8988T (cell line): Measurements from ENCODE around the gene SPOCK2.
"Not testable (repeated sequence)": the region's sequence is repeated elsewhere in the genome, so short reads cannot be mapped to it uniquely, and the experiment has no call there.

ENCODE experiments used
- DNase-seq: peaks from one replicate; pipeline ENCODE4 v3.0.0; 2011

Gene SPOCK2

DNA sequence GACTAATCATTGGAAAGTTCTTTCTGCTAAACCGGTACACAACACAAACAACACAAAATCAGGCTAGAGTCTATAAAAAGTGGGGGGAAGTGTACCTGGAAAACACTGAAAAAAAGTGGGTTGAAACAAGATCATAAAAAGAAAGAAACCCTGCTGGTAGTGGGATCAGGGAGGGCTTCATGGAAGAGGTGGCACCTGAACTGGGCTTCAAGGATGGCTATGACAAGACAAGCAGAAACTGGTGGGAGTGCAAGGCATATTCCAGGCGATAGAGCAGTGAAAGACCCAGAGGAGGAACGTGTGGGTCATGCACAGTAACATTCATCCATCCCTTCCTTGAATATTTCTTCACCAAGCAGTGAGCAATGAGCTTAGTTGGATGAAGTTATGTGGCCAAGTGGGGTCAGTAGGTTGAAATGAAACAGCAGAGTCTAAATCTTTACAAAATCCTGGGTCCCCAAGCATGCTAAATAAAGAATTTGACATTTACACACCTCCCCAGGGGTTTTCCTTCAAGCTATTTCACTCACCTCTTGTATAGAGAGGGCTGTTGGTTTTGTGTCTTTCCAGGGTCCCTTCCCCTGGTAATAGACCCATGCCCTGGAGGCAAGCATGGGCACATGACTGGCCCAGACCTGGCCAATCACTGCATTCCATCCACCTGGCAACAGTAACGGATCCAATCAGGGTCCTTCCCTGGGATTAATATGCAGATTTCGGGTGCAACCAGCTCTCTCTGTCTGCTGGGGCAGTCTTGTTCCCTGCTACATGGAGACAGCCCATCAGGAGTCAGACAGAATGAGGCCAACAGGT, 38.2 kb downstream of the SPOCK2 start:
- no peak for DNase-seq

DNA sequence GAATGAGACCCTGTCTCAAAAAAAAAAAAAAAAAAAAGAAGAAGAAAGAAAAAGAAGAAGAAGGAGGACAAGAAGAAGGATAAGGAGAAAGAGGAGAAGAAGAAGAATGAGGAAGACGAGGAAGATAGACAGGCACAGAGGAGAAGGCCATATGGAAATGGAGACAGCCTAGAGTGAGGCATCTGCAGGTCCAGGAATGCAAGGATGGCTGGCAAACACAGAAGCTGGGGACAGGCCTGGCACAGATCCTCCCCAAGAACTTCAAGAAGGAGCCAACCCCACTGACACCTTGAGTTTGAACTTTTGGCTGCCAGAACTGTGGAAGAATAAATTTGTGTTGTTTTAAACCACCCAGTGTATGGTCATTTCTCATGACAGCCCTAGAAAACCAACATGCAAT, 38.9 kb downstream of the SPOCK2 start:
- no peak for DNase-seq

DNA sequence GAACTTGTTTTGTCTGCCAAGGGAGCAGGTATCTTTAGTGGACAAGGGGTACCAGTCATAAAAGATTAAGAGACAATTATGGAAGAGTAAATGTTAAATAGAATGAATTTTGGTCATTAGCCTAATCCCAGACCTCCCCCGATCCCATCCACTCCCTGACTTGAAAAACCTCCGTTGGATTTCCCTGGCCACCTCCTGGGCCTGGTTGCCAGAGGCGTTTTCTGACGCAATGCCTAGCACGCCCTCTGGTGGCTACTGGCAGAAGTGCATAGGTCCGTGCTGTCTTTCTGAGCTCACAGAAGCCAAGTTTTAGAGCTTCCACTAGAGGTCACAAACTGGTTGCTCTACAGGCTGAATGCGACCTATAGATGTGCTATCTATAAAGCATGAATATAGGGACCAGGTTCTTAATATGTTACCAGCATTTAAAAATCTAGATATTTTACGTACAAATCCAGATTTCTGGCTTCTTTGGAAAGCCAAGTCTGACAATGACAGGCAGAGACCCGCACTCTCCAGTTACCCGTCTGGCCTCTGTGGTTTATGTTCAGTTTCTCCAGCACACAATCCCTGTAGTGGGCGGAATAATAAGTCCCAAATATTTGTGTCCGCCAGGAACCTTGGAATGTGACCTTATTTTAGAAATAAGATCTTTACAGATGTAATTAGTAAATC, 39.8 kb downstream of the SPOCK2 start:
- DNase-seq: peak; percentile 89

DNA sequence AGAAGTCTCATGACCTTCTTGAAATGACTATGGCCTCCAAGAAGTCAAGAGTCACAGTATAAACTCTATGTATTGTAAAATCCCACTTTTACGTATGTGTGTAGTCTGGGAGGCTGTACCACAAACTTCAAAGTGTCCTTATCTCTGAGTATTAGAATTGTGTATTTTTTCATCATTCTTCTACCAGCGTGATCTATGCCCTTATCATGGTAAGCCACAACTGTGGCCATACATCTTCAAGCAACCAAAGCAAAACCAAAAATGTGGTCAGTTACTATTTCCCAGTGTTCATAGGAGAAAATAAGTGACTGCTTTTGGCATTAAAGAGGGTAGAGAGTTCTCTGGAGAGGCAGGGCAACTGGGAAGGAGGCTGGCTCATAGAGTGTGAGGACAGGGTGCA, 42.8 kb downstream of the SPOCK2 start:
- DNase-seq: no peak

DNA sequence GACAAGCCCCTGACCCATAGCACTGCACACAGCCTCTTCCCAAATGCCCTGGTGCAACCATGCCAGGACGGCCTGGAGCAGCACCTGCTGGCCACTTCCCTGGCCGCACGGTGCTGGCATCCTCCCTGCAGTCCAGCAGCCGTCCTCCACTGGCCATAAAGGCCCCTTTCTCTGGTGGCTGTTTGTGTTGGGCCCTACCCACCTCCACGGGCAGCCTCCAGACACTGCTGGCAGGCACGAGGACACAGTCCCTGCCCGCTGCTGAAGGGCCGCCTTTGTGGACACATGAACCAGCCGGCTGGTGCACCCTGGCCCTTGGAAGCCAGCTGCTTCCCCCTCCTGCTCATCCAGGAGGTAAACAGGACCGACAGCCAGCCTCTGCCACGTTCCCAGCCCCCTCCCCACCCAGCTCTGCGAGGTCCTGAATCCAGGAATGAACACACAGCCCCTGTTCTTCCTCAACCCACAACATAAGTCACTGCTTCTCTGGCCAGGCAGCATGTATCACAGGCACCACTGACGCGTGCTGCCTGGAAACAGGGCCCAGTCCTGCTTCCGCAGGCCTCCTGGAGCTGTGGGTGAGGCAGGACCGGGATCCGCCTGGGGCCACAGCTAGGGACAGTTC, 43.8 kb downstream of the SPOCK2 start:
- no peak for DNase-seq

DNA sequence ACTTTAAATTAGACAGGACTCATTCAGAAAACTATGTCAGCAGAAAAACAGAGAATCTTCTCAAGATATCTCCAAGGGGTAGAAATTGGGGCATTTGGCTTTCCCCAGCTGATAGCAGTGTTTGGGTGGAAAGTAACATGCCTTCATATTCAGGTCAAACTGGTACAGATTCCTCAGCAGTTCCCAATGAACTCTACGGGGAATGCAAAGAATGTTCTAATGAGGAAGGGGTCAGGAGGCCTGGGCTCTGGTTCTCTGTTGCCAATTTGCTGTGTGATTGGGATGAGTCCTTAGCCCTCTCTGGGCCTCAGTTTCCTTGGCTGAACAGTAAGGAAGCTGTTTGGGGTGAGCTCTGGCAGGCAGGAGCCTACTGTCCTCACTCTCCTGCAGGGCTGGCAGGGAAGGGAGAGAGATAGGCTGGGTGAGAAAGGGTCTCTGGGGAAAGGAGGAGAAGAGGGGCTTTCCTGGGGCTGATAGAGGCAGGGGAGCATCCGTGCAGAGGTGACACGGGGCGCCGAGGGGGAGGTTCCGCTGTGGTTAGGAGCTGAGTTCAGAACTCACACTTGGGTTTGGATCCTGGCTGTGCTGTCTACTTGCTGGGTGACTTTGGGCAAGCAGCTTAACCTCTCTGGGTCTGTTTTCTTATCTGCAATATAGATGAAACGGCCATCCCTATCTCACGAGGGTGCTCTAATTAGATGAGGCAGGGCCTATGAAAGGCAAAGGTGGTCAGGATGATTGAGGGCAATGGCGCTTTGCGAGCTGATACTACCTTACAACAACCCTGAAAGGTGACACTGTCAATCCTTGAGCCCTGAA, 45.1 kb downstream of the SPOCK2 start:
- no peak for DNase-seq

DNA sequence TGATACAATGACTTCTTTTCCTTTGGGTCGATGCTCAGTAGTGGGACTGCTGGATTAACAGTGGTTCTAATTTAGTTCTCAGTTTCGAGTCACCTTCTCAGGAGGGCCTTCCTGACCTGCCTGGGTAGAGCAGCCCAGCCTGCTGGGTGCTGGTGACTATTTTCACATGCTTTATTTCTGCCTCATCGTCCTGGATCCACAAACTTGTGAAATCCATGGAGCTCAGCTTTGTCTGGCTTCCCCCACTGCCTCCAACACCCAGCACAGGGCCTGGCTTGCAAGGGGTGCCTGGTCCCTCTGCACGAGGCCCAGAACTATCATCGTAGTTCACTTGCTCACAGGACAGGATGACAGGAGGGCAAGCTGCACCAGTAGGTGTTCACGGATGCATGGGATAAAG, 46.9 kb downstream of the SPOCK2 start:
- DNase-seq: no peak

DNA sequence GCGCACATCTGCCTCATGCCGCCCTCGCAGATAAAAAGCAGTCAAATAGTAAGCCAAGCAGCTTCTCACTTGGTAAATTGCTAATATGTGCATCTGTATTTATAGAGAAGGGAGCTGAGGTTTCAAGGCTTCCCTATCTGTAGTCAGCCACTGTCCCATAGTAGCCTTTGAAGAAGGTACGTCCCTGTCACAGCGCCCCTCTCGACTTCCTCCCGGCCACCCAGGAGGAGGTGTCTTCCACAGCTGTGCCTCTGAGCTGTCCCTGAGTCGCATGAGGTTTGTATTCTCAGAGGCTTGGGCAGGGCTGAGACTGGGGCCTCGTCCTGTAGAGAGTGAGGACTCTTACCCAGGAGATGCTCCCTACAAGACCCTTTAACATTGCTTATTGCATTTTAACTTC, 49.0 kb downstream of the SPOCK2 start:
- no peak for DNase-seq

DNA sequence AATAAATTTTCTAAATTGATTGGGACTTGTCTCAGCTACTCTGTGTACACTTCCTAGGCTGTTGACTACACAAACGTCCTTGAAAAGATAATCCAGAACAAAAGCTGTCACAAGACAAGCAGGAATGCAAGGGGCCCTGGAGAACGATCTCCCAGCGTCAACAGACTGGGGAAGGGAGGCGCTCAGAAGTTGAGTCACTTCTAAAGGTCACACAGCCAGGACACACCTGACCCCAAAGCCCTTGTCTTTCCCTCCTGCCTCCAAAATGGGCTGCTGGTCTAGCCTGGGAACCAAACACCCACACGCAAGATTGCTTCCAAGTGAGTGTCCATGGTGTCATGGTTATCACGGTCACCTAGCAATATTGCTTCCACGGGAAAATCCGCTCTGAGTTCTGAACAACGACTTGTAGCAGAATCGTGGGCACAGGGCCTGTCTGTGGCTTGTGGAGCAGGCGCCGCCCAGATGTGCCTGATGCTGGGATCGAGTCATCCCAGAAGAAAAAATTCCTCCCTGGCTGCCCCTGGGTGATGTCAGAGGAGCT, 49.8 kb downstream of the SPOCK2 start:
- no peak for DNase-seq

DNA sequence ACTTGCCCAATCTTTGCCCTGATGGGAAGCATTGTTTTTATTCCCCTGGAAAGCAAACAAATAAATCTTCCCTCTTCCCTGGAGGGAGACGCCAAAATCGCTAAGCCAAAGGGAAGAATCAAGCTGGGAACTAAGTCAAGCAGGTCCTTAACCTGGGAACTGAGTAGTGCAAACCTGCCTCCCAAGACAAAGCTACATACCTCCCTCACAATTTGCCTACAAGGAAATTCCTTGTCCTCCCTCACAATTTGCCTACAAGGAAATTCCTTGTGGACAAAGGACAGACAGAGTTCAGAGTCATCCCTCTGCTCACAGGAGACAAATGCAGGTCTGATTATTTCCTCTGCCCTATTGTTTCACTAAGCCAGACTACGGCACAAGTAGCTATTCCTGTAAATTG, 50.5 kb downstream of the SPOCK2 start:
- no peak for DNase-seq

DNA sequence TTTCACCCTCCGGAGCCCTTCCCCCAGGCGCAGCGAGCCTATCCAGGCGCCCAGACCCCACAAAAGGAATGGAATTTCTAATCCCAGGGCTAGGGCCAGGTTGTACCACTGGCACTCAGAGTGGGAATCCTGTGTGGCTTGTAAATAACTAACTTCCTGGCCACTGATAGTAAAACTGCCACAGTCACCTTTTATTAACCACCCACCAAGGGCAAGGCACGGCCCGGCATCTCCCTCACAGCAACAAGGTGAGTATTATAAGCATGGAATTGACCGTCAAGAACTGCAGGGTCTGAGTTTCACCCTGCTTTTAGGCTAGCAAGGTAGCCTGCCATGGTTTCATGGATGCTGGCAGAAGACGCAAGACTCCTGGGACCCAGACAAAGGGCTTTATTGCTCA, 51.1 kb downstream of the SPOCK2 start:
- no peak for DNase-seq

DNA sequence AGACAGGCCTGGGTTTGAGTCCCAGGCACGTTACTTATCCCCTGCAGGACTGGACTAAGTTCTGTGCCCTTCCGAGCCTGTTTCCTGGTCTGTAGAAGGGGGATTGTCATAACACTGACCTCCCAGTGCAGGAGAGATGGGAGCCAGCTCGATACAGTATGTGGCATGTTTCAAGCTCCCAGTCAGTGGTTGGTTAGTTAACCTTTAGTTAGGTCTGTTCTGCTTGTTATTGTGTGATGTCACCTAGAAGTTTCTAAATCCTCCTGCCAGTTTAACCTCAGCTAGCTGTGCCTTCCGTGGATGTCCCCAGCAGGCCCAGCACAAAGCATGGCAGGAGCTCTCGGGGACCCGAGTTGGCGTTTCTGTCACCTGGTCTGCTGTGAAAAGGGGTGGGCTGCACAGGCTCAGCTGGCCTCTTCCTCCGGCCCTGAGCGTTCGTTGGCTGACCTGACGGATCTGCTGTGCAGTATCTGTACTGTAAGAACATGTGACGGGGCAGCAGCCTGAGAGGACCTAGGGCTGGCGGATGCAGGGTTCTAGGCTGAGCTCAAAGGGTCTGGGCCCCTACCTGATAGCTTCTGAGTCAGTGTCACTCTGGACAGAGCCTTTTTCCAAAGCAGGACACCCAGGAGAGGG, 53.0 kb downstream of the SPOCK2 start:
- DNase-seq: no peak

DNA sequence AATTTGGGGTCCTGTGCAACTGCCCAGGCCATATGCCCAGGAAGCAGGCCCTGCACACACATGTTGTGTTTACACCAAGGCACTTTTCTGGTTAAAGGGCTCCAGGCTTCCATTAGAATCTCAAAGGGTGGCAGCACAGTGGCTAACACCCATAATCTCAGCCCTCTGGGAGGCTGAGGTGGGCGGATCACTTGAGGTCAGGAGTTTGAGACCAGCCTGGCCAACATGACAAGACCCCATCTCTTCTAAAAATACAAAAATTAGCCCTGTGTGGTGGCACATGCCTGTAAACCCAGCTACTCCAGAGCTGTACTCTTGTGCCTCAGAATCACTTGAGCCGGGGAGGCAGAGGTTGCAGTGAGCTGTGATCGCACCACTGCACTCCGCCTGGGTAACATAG, 53.6 kb downstream of the SPOCK2 start:
- no peak for DNase-seq

DNA sequence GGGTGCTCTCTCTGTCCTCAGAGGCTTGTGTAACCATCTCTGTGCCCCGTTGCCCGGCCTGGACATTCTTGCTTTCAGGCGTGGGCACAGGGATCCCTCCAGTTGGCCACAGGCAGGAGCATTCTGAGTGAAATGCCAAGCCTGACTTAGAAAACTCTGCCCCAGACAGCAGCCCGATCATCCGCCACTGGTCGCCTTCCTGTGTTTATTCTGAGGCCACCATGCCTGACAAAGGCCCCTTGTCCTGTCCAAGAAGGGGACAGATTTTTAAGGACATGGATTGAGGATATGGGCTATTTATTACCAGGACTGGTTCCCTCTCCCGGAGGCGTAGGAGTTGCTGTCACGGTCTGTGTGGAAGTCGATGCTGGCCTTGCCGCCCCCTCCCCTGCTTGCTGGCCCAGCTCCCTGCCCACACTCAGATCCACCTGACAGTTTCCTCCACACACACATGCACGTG, 54.3 kb downstream of the SPOCK2 start:
- DNase-seq: no peak

DNA sequence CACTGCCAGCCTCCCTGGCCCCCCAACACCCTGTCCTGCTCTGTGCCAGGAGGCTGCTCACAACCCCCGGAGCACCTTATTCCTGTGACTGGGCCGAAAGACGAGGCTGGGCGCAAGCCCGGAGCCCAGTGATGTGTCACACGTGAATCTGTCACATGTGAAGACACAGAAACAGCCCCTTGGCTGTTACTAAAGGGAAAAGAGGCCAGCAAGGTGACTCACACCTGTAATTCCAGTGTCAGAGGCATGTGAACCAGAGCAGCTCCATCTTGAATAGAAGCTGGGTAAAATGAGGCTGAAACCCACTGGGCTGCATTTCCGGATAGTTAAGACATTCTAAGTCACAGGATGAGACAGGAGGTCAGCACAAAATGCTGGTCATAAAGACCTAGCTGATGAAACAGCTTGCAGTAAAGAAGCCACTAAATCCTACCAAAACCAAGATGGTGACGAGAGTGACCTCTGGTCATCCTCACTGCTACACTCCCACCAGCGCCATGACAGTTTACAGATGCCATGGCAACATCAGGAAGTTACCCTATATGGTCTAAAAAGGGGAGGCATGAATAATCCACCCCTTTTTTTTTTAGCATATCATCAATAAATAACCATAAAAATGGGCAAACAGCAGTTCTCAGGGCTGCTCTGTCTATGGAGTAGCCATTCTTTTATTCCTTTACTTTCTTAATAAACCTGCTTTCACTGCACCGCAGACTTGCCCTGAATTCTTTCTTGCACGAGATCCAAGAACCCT, 55.8 kb downstream of the SPOCK2 start:
- not testable (repeated sequence) for DNase-seq

DNA sequence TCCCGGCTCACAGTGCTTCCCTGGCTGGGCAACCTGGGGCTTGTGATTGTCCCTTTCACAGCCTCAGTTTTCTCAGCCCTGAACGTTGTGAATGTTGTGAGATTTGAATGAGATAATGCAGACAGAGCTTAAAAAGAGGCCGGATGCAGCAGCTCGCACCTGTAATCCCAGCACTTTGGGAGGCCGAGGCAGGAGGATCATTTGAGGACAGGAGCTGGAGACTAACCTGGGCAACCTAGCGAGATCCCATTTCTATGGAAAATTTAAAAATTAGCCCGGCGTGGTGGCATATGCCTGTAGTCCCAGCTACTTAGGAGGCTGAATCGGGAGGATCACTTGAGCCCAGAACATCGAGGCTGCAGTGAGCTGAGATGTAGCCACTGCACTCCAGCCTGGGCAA, 56.6 kb downstream of the SPOCK2 start:
- no peak for DNase-seq

DNA sequence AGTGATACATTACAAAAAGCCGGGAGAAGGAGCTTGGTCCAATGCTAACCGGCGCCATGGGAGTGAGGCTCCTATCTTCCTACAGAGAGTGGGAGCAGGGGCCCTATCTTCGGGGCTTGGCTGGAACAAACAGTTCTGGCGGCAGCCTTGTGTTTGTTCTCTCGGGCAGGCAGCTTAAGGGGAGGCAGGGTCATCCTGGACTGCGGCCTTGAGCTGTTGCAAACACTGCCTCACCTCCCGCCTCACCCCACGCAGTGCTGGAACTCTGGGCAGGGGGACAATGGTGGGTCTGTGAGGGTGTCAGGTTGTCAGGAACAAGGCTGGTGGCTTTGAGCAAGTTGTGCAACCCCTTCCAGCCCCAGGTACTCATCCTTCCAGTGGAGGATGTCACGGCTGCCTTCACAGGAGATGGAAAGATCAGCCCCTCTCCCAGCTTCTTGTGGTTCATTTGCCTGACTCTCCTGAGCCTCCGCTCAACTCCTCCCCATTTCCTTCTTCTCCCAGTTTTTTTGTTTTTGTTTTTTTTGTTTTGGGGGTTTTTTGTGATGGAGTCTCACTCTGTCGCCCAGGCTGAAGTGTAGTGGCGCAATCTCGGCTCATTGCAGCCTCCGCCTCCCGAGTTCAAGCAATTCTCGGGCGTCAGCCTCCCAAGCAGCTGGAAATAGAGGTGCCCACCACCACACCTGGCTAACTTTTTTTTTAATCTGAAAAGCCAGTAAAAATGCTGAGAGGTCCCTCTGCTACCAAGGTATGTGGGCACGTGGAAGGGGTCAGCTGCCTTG, 57.4 kb downstream of the SPOCK2 start:
- no peak for DNase-seq

DNA sequence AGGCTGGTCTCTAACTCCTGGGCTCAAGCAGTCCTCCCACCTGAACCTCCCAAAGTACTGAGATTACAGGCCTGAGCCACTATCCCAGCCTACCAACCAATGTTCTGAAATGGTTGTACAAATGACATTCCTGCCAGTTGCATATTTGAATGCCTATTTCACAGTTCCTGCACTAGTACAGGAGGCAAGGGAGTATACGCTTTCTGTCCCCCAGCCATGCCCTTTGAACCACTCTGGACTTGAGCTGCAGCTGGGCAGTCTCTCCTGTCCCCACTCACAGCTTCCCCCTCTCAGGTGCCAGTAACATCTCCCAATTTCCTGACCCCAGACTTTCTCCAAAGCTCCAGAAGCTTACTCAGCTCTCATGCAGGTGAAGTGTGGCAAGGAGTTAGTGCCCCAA, 58.9 kb downstream of the SPOCK2 start:
- no peak for DNase-seq

DNA sequence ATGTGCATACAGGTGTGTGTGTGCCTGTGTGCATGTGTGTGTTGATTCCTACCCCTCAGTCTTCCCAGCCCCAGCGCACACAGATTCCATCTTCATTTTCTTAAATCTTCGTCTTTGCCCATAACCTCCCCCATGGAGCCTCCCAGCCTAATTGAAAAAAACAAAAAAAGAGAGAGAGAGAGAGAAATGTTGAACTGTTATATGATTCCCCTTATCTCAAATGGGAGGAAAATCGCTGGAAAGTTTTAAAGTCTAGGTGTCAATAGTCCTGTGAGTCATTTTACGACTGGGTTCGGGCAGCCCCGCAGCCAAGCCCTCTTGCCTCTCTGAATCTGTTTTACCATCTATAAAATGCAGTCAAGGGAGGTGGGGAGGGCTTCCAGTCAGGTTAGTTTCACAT, 60.9 kb downstream of the SPOCK2 start:
- no peak for DNase-seq

DNA sequence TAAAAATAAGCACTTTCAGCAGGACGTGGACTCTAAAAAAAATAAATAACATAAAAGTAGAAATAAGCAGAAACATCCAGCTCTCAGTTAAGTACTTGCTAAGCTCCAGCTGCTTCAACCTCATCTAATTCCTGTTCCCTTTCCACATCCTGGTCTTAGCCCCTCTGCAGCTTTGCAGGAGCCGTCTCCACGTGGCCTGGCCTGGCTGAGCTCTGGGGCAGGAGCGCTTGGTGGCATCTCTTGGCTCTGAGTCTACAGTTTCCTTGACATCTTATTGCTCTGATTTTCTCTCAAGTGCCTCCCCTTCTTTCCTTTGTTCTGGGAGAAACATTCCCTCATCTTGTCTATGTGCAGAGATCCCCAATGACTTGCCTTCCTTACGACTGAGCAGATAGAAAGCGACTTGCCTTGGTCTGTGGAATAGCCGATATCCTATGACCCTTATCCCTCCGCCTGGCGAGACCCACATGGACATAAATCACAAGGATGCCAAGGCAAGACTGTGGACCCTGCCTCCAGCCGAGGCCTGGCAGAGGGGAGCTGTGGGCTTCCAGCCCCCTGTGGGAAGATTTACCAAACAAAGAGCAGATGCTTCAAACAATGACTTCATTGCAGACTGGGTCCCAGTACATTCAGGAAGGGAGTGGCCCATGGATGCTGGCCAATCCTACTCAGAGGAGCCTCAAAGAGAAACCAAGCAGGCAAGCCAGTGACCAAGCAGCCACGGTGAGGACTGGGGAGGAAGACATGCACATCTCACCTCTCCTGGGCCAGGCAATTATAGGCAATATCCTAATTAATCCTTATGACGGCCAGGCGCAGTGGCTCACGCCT, 61.9 kb downstream of the SPOCK2 start:
- no peak for DNase-seq
